Right atrium auricular region (tissue), 2 donors: ENCODE results near the gene ERBB4. TPM values are rescaled to one million over a fixed set of nuclear protein-coding genes. Genes with fewer than 3 reads are reported as not detected.
A peak's percentile ranks its signal among the peaks of the same experiment; 100 is the strongest.

Source experiments
- DNase-seq: peaks from one replicate; pipeline ENCODE4 v3.0.0-alpha.2; 2019; ENCODE audit warnings: low spot score
- H3K27ac ChIP-seq, 2 donors: fragments of 200-600 bp; sonication (generic); 1 replicate in 1 of 2; 2 replicates in 1 of 2; pipeline ENCODE4 v1.5.1; 2016 to 2019
- H3K27me3 ChIP-seq, 2 donors: fragments of 200-600 bp; sonication (generic); one replicate each; pipeline versions ENCODE4 v1.5.1 to v1.6.0; 2017 to 2019
- H3K36me3 ChIP-seq: fragments of 200-600 bp; sonication (generic); one replicate; pipeline ENCODE4 v1.5.1; 2016
- H3K4me1 ChIP-seq, 2 donors: fragments of 200-600 bp; sonication (generic); one replicate each; pipeline versions ENCODE4 v1.5.1 to v1.6.0; 2017 to 2019
- H3K4me3 ChIP-seq, 2 donors: fragments of 200-600 bp; sonication (generic); 1 replicate in 1 of 2; 2 replicates in 1 of 2; pipeline ENCODE4 v1.5.1; 2017 to 2019; ENCODE audit warnings: mild to moderate bottlenecking in 1 of 2, moderate library complexity in 1 of 2
- H3K9me3 ChIP-seq, 2 donors: fragments of 200-600 bp; sonication (generic); one replicate each; pipeline ENCODE4 v1.5.1; 2019
- CTCF ChIP-seq, 2 donors: fragments of 200-600 bp; sonication (generic); IDR thresholded peaks; one replicate each; pipeline ENCODE4 v1.5.1; 2019; ENCODE audit warnings: antibody characterized with exemption in 2 of 2
- total RNA-seq, 2 donors: library from RNA; depleted of rRNA; stranded (reverse); fragments of >200 nt; gene quantifications; one replicate each; pipeline ENCODE4 v1.1.0, GENCODE V29; 2016

The ERBB4 gene
- total RNA-seq, 2 donors from 2014 or later, result 12.4 to 22.4 TPM

- TF ChIP-seq CTCF (IDR thresholded peaks at IDR 0.05), result no peak
- Histone ChIP-seq H3K4me3 (no peak overlapping the region), H3K27ac (no peak overlapping the region), H3K27me3 (no peaks in the 10 kb centered on the region), H3K36me3 (no peaks in the 10 kb centered on the region), H3K9me3 (no peaks in the 10 kb centered on the region), H3K4me1 (no peaks in the 10 kb centered on the region)
- DNase-seq, result no peak
Observed at GRCh38 chr2:211748339-211748738, 790.3 kb downstream of the ERBB4 start.

DNA sequence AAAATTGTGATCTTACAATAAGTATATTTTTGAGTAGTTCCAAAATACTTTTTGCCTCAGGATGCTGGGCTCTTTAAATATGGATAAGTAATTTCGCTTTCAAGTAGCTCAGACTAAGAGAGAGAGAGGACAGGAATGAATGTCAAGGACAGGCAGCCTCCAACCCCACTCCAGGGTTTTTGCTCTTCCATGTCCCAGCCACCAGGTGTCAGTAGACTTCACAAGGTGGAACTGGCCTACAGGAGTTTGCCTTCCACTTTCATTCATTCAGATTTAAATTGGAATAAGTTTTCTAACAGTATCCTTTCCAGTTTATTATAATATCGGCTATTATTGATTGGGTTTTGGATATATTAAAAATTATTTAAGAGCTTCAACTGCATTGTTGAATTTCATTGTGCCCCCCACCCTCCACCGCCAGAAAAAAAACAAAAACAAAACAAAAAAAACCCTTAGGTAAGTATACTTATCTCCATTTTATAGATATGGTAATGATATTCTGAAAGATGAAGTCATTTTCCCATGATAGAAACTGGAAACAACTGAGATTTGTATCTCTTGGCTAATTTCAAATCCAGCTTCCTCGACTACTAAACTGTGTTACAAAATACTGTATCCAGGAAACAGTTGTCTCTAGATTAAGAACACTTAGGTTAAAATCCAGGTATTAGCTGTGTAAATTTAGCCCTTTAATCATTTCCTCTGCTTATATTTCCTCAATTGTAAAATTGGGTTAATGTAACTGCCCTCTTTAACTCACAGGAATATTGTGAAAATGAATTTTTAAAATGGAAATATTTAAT is 793.1 kb downstream of the ERBB4 start:
- no peak overlapping the region for H3K27ac ChIP-seq
- H3K9me3 ChIP-seq, result no peaks in the 10 kb centered on the region
- H3K36me3 ChIP-seq, result no peaks in the 10 kb centered on the region
- no peaks in the 10 kb centered on the region for H3K4me1 ChIP-seq
- DNase-seq, result no peak
- H3K4me3 ChIP-seq, result no peak overlapping the region
- peak; percentile 72 to 83 for TF ChIP-seq CTCF (IDR thresholded peaks at IDR 0.05)
- no peaks in the 10 kb centered on the region for H3K27me3 ChIP-seq

DNA sequence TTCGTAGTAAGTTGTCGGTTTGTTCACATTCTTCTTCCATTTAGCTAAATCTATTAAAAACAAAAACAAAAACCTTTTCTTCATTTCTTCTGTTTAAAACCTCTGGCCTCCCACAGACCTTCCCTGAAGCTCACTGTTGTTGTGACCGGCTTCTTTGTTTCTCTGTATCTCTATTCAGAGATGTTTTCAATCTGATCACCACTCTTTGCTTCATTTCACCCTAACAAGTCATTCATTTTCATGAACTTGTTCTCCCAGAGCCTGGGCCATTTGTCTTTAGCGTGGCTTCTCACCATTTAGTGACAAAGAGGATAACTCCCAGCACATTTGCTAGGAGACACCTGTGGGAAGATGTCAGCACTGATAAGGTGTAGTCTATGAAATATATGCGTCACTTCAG is 794.2 kb downstream of the ERBB4 start:
- H3K4me3 ChIP-seq, result no peak overlapping the region
- no peaks in the 10 kb centered on the region for H3K36me3 ChIP-seq
- H3K27ac ChIP-seq, result no peak overlapping the region
- no peak for TF ChIP-seq CTCF (IDR thresholded peaks at IDR 0.05)
- H3K27me3 ChIP-seq, result no peaks in the 10 kb centered on the region
- H3K9me3 ChIP-seq, result no peaks in the 10 kb centered on the region
- no peak for DNase-seq
- no peaks in the 10 kb centered on the region for H3K4me1 ChIP-seq

GRCh38 chr2:211741966-211742365 is 796.6 kb downstream of the ERBB4 start:
- Histone ChIP-seq H3K27ac (no peak overlapping the region), H3K4me3 (no peak overlapping the region), H3K9me3 (no peaks in the 10 kb centered on the region), H3K27me3 (no peaks in the 10 kb centered on the region), H3K4me1 (no peaks in the 10 kb centered on the region), H3K36me3 (no peaks in the 10 kb centered on the region)
- DNase-seq, result no peak
- no peak for TF ChIP-seq CTCF (IDR thresholded peaks at IDR 0.05)

DNA sequence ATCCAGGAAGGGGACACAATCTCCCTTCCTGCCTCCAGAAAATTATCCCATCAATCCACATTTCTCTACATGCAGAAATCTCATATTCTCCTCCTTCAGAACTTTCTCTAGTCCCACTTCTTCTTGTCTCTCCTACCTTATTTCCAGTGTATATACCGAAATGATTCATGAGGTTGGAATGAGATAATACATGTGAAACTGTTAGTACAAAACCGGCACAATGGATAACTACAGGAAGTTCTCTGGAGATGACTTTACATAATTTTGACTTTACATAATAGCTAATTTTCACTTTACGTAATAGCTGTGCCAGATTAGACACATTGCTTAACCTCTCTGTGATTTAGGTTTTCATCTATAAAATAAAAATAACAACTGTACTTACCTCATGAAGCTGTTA is 801.3 kb downstream of the ERBB4 start:
- Histone ChIP-seq H3K27me3 (no peaks in the 10 kb centered on the region), H3K4me1 (no peaks in the 10 kb centered on the region), H3K36me3 (no peaks in the 10 kb centered on the region), H3K4me3 (no peak overlapping the region), H3K9me3 (no peaks in the 10 kb centered on the region), H3K27ac (no peak overlapping the region)
- TF ChIP-seq CTCF (IDR thresholded peaks at IDR 0.05), result no peak
- no peak for DNase-seq

GRCh38 chr2:211730215-211730614 is 808.4 kb downstream of the ERBB4 start:
- no peaks in the 10 kb centered on the region for H3K9me3 ChIP-seq
- H3K36me3 ChIP-seq, result no peaks in the 10 kb centered on the region
- no peak overlapping the region for H3K4me3 ChIP-seq
- TF ChIP-seq CTCF (IDR thresholded peaks at IDR 0.05), result no peak
- H3K27ac ChIP-seq, result no peak overlapping the region
- DNase-seq, result no peak
- H3K4me1 ChIP-seq, result no peaks in the 10 kb centered on the region
- no peaks in the 10 kb centered on the region for H3K27me3 ChIP-seq
